Fibroblast of lung (primary cell): ENCODE results near the gene ZNHIT1. TPM values are rescaled to one million over a fixed set of nuclear protein-coding genes. Genes with fewer than 3 reads are reported as not detected.

Experiments used
- DNase-seq, 2 donors: peaks; one replicate each; pipeline versions ENCODE4 v3.0.0 to v3.0.0-alpha.2; 2010; ENCODE audit warnings: low read depth in 2 of 2
- H2AFZ ChIP-seq: 2 replicates; pipeline ENCODE4 v1.5.1; 2012; ENCODE audit warnings: low read length, control low read depth, inconsistent platforms
- H3K27ac ChIP-seq: 2 replicates; pipeline ENCODE4 v1.5.1; 2011; ENCODE audit warnings: low read length, control low read depth; ENCODE audit not compliant: insufficient read depth
- H3K27me3 ChIP-seq: 2 replicates; pipeline ENCODE4 v1.5.1; 2011; ENCODE audit warnings: mild to moderate bottlenecking, low read length; ENCODE audit not compliant: control insufficient read depth, insufficient read depth
- H3K36me3 ChIP-seq: 2 replicates; pipeline ENCODE4 v1.5.1; 2011; ENCODE audit warnings: low read length; ENCODE audit not compliant: control insufficient read depth, insufficient read depth
- H3K4me1 ChIP-seq: 2 replicates; pipeline ENCODE4 v1.5.1; 2011; ENCODE audit warnings: low read length; ENCODE audit not compliant: control insufficient read depth, insufficient read depth; ENCODE audit errors: extremely low read depth
- H3K4me2 ChIP-seq: 2 replicates; pipeline ENCODE4 v1.5.1; 2011; ENCODE audit warnings: low read length, control low read depth; ENCODE audit not compliant: insufficient read depth; ENCODE audit errors: extremely low read depth
- H3K4me3 ChIP-seq, 4 experiments: fragments of 200-600 bp in 1 of 4; sonication (generic) in 1 of 4; replicated peaks in 1 of 4; 2 replicates each; pipeline ENCODE4 v1.5.1; 2011 to 2016; ENCODE audit warnings: low read length in 4 of 4, low read depth in 3 of 4, mild to moderate bottlenecking in 3 of 4, control low read depth in 2 of 4, inconsistent platforms in 1 of 4, mixed read lengths in 1 of 4; ENCODE audit not compliant: insufficient read depth in 1 of 4; ENCODE audit errors: control extremely low read depth in 1 of 4
- H3K79me2 ChIP-seq: 2 replicates; pipeline ENCODE4 v1.5.1; 2012; ENCODE audit warnings: mild to moderate bottlenecking, low read length, inconsistent platforms; ENCODE audit not compliant: control insufficient read depth, insufficient read depth
- H3K9ac ChIP-seq: 2 replicates; pipeline ENCODE4 v1.5.1; 2011; ENCODE audit warnings: mild to moderate bottlenecking, low read length, control low read depth; ENCODE audit not compliant: insufficient read depth
- H3K9me3 ChIP-seq: 2 replicates; pipeline ENCODE4 v1.5.1; 2012; ENCODE audit warnings: low read depth, low read length; ENCODE audit not compliant: control insufficient read depth, insufficient read depth
- H4K20me1 ChIP-seq: 2 replicates; pipeline ENCODE4 v1.5.1; 2011; ENCODE audit warnings: low read length; ENCODE audit not compliant: control insufficient read depth, insufficient read depth; ENCODE audit errors: extremely low read depth
- EZH2 ChIP-seq: IDR thresholded peaks from 2 replicates; pipeline ENCODE4 v1.5.1; 2012; ENCODE audit warnings: low read length, control low read depth, mild to moderate bottlenecking; ENCODE audit errors: missing control alignments
- polyA plus RNA-seq, 2 donors: library from polyadenylated mRNA; depleted of rRNA in 1 of 2; stranded (reverse) in 1 of 2; unstranded in 1 of 2; fragments of >200 nt; gene quantifications; 2 replicates each; pipeline ENCODE4 v1.2.1, GENCODE V29; 2011 to 2012; ENCODE audit warnings: missing spikeins in 1 of 2
- total RNA-seq: library from RNA; depleted of rRNA; stranded (reverse); fragments of >200 nt; gene quantifications from 2 replicates; pipeline ENCODE4 v1.2.1, GENCODE V29; 2014
- TF ChIP-seq, protein P1 (sequence below), 2 donors: IDR thresholded peaks in 1 of 2; conservative IDR thresholded peaks in 1 of 2; 1 replicate in 1 of 2; 2 replicates in 1 of 2; pipeline ENCODE4 v1.5.1; 2011 to 2012; ENCODE audit warnings: low read length in 2 of 2, control low read depth in 1 of 2, inconsistent platforms in 1 of 2, low read depth in 1 of 2, mild to moderate bottlenecking in 1 of 2

ZNHIT1 gene
- total and polyA plus RNA-seq, 2 donors (not counting 1 experiment from before 2014, with no cell fraction given): 36.6 to 62.1 TPM

DNA sequence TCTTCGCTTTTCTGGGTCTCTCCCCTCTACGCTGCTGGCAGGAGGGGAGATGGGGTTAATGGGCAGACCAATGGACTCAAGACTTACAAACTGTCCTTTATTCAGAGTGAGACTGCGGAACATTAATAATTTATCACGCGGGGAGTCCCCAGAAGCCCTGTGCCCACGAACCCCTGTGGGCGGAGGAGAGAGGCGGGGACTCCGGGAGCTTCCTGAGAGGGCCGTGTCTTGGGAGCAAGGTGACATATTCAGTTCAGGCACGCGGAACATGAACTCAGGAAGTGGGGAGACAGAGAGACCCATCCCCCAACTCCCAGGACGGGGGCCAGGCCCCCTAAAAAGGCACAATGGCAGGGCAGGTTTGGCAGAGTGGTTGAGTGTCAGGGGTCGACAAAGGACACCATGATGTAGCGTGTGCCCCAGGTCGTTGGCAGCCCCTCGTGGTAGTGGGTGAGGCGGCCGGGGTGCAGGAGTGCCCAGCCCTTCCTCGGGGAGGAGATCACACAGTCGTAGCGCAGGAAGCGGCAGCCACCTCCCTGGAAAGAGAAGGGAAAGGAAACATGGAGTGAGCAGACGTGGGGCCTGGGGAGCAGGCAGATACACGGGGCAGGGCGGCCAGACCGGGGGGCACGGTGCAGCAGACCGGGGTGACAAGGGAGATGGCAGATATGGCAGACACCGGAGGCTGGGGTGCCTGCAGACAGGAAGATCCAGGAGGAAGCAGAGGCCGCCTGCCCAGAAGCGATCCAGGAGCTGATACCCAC, 11.9 kb upstream of the ZNHIT1 start:
- H2AFZ ChIP-seq: no peak overlapping the region
- no peaks in the 10 kb centered on the region for H3K9me3 ChIP-seq
- H3K79me2 ChIP-seq: no peaks in the 10 kb centered on the region
- TF ChIP-seq, protein P1, sequence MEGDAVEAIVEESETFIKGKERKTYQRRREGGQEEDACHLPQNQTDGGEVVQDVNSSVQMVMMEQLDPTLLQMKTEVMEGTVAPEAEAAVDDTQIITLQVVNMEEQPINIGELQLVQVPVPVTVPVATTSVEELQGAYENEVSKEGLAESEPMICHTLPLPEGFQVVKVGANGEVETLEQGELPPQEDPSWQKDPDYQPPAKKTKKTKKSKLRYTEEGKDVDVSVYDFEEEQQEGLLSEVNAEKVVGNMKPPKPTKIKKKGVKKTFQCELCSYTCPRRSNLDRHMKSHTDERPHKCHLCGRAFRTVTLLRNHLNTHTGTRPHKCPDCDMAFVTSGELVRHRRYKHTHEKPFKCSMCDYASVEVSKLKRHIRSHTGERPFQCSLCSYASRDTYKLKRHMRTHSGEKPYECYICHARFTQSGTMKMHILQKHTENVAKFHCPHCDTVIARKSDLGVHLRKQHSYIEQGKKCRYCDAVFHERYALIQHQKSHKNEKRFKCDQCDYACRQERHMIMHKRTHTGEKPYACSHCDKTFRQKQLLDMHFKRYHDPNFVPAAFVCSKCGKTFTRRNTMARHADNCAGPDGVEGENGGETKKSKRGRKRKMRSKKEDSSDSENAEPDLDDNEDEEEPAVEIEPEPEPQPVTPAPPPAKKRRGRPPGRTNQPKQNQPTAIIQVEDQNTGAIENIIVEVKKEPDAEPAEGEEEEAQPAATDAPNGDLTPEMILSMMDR (conservative IDR thresholded peaks at IDR 0.05 in 1 of 2, IDR thresholded peaks at IDR 0.05 in 1 of 2; ENCODE audit: low read depth in 1 of 2, low read length in 2 of 2): no peak
- no peak for TF ChIP-seq EZH2
- H3K27me3 ChIP-seq: peaks cover 19% of the 10 kb centered on the region
- H3K4me1 ChIP-seq: peaks cover 2% of the 10 kb centered on the region
- no peak for DNase-seq
- no peaks in the 10 kb centered on the region for H4K20me1 ChIP-seq
- H3K9ac ChIP-seq: no peak overlapping the region
- peaks cover 12% of the 10 kb centered on the region for H3K36me3 ChIP-seq
- no peak overlapping the region for H3K27ac ChIP-seq
- H3K4me2 ChIP-seq: no peak overlapping the region
- H3K4me3 ChIP-seq: no peak overlapping the region

DNA sequence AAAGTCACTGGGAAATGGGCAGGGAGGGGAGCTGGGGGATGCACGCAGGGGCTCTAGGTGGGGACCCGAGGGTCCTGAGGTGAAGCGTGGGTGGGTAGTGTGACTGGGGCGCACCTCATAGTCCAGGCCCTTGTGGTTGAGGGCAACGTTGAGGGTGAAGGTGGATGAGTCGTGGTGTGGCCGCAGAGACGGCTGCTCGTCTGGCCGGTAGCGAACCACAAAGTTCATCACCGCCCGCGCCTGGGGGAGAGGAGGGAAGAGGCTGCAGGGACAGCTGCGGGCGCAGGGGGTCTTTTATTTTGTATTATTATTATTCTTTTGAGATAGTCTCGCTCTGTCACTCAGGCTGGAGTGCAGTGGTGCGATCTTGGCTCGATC, 11.3 kb upstream of the ZNHIT1 start:
- Histone ChIP-seq H2AFZ (no peak overlapping the region), H3K36me3 (peaks cover 14% of the 10 kb centered on the region), H3K9me3 (no peaks in the 10 kb centered on the region), H3K4me3 (no peak overlapping the region), H3K4me1 (peaks cover 2% of the 10 kb centered on the region), H3K4me2 (no peak overlapping the region), H3K27me3 (peaks cover 16% of the 10 kb centered on the region), H3K79me2 (no peaks in the 10 kb centered on the region), H4K20me1 (no peaks in the 10 kb centered on the region), H3K9ac (no peak overlapping the region), H3K27ac (no peak overlapping the region)
- no peak for DNase-seq
- TF ChIP-seq EZH2: no peak
- TF ChIP-seq, protein P1 (conservative IDR thresholded peaks at IDR 0.05 in 1 of 2, IDR thresholded peaks at IDR 0.05 in 1 of 2; ENCODE audit: low read depth in 1 of 2, low read length in 2 of 2): no peak

DNA sequence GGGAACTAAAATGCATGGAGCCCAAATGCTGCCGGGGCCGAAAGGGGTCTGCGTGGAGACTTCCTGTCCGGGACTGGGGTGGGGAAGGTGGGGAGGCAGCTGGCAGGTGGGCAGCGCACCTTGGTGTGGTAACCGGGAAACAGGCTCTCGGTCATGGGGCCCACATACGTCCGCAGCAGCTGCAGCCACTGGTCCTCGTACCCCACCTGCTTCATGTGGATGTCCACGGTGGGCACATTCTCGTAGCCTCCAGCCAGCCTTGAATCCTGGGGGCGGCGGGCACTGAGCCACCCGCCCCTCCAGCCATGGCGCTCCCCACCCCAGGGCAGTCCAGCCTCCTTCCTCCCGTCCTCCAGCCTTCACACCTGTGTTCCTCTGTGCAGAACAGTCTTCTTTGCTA, 10.5 kb upstream of the ZNHIT1 start:
- no peak overlapping the region for H3K4me2 ChIP-seq
- no peak for TF ChIP-seq EZH2
- TF ChIP-seq, protein P1 (conservative IDR thresholded peaks at IDR 0.05 in 1 of 2, IDR thresholded peaks at IDR 0.05 in 1 of 2; ENCODE audit: low read depth in 1 of 2, low read length in 2 of 2): no peak
- peaks cover 8% of the 10 kb centered on the region for H3K27me3 ChIP-seq
- H3K79me2 ChIP-seq: no peaks in the 10 kb centered on the region
- no peaks in the 10 kb centered on the region for H3K9me3 ChIP-seq
- H3K27ac ChIP-seq: no peak overlapping the region
- H3K4me3 ChIP-seq: no peak overlapping the region
- H4K20me1 ChIP-seq: no peaks in the 10 kb centered on the region
- no peak for DNase-seq
- peaks cover 17% of the 10 kb centered on the region for H3K36me3 ChIP-seq
- no peak overlapping the region for H2AFZ ChIP-seq
- no peak overlapping the region for H3K9ac ChIP-seq
- no peaks in the 10 kb centered on the region for H3K4me1 ChIP-seq
